Stimulated activated CD8-positive, alpha-beta memory T cell treated with anti-CD3 and anti-CD28 coated beads, Interleukin-12 subunit alpha, Interleukin-12 subunit beta, amount 100 ng/mL, for 24 hours (primary cell): Measurements from ENCODE around the gene LTB4R.

Source experiments
- DNase-seq: peaks from one replicate; pipeline ENCODE4 v3.0.0-alpha.2; 2020; ENCODE audit errors: extremely low read depth

LTB4R gene, protein sequence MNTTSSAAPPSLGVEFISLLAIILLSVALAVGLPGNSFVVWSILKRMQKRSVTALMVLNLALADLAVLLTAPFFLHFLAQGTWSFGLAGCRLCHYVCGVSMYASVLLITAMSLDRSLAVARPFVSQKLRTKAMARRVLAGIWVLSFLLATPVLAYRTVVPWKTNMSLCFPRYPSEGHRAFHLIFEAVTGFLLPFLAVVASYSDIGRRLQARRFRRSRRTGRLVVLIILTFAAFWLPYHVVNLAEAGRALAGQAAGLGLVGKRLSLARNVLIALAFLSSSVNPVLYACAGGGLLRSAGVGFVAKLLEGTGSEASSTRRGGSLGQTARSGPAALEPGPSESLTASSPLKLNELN

DNA sequence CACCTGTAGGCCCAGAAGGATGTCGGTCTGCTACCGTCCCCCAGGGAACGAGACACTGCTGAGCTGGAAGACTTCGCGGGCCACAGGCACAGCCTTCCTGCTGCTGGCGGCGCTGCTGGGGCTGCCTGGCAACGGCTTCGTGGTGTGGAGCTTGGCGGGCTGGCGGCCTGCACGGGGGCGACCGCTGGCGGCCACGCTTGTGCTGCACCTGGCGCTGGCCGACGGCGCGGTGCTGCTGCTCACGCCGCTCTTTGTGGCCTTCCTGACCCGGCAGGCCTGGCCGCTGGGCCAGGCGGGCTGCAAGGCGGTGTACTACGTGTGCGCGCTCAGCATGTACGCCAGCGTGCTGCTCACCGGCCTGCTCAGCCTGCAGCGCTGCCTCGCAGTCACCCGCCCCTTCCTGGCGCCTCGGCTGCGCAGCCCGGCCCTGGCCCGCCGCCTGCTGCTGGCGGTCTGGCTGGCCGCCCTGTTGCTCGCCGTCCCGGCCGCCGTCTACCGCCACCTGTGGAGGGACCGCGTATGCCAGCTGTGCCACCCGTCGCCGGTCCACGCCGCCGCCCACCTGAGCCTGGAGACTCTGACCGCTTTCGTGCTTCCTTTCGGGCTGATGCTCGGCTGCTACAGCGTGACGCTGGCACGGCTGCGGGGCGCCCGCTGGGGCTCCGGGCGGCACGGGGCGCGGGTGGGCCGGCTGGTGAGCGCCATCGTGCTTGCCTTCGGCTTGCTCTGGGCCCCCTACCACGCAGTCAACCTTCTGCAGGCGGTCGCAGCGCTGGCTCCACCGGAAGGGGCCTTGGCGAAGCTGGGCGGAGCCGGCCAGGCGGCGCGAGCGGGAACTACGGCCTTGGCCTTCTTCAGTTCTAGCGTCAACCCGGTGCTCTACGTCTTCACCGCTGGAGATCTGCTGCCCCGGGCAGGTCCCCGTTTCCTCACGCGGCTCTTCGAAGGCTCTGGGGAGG is at the start of gene LTB4R:
TSS of gene LTB4R (plus strand) at position 857 of the 959 bp plus-strand sequence. CDS start 4,150 bp downstream, outside the sequence.
- DNase-seq, result no peak

- DNase-seq, result no peak
Measured at GRCh38 chr14:24261969-24262327, 49.4 kb upstream of the LTB4R start.

DNA sequence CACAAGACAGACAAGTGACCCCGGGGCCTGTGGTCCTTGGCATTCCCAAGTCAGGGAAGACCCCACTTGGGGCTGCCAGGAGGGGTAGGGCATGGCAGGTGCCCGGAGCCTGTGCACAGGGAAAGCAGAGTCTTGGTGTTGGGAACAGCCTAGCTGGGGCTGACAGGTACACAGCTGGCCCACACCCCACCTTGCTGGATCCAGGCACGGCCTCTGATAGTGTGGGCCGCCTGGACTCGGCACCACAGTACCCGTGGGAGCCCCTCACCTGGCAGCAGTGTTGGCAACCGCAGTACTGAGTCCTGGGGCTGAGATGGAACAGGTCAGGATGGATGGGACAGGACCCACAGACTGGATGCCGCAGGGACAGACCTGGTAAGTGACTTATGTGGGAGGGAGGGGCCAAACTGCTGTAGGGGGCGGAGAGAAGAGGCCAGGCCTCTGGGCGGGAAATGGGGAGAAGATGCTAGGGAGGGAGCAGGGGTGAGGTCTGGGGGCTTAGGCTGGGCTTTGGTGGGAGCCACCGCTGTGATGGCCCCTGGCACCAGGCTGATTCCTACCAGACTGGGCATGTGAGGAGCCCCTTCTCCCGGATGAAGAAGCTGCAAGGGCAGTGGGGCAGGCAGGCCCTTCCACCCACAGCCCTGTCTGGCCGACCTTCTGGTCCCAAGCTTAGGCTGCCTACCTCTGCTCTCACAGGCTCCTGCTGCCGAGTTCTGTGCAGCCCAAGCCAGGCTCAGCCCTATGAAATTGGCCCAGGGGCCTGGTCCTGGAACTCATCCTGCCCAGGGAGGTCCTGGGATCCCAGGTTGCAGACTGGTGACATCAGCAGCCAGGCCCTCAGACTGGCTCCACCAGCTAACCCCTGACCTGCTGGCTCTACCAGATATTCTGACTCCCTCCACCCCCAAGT is 48.2 kb upstream of the LTB4R start, which contains the start of gene TGM1:
TSS of gene TGM1 (minus strand) at position 357 of the 913 bp plus-strand sequence. CDS start 825 bp downstream, outside the sequence.
- DNase-seq, result no peak

DNA sequence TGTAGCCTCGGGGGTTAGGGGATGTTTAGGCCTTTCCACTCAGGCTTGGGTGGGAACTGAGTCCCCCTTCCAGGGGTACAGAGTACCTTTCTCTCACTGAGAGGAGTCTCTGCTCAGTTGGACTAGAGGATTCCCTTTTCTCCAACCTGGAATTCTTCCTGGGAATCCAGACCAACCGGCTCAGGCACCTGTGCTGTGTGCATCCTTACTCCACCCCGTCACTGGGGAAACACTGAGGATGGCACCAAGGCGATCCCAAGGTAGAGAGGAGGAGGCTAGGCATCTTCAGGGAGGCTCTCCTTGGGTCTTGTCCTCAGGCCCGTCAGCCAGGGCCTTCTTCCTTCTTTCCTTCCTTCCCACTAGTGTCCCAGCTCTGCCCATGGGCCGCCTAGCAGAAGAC is 47.5 kb upstream of the LTB4R start:
- no peak for DNase-seq

- no peak for DNase-seq
Measured at GRCh38 chr14:24264298-24264697, 47.0 kb upstream of the LTB4R start.

- no peak for DNase-seq
Measured at GRCh38 chr14:24266344-24267244, 44.7 kb upstream of the LTB4R start.

DNA sequence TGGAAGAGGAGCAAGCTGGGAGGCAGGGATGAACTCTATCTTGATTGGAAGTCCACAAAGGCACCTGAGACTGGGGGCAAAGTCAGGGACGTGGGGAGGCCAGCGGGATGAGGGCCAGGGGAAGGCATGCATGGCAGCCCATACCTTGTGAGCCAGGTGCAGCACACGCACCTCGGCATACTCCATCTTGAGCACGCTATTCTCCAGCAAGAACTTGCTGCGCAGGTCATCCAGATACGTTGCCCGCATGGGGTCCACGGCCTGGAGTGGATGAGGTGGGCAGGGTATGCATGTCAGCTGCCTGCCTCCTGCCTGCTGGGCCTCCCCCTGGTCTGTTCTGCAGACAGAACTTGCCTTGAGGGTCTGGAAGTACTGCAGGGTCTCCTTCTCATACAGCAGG is 43.8 kb upstream of the LTB4R start:
- DNase-seq, result no peak

GRCh38 chr14:24268225-24268624 is 43.1 kb upstream of the LTB4R start:
- DNase-seq, result no peak

- DNase-seq, result no peak
Measured at GRCh38 chr14:24269368-24269767, 41.9 kb upstream of the LTB4R start.

- no peak for DNase-seq
Measured at GRCh38 chr14:24269910-24270536, 41.3 kb upstream of the LTB4R start.

DNA sequence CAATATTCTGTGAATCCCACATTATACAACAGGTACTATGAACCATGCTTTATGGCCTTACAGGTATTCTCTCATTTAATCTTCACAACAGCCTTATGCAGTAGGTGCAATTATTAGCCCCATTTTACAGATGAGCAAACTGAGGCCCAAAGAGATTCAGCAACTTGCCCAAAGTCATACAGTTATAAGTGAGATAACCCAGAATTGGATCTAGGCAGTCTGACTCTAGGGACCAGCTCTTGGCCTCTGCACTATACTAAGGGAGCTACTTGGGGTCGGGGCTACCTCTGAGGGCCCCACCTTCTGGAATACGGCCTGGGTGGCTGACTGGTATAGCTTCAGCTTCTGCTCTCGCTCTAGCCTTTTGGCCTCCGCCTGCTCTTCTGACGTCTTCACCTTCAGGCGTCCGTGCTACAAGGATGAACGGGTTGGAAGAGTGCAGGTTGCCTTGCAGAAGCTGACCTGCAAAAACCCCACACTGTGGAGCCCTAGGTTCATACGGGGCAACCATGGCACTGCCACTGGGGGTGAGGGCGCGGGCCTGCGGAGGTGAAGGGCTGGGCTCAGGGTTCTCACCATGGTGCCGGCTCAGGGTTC is 40.7 kb upstream of the LTB4R start:
- DNase-seq, result no peak

- DNase-seq, result peak; percentile 72
Measured at GRCh38 chr14:24271134-24271833, 40.0 kb upstream of the LTB4R start, which contains the start of gene RABGGTA. TSS of gene RABGGTA (minus strand) at chr14:24271597. CDS start at chr14:24271115, 482 bp downstream.

DNA sequence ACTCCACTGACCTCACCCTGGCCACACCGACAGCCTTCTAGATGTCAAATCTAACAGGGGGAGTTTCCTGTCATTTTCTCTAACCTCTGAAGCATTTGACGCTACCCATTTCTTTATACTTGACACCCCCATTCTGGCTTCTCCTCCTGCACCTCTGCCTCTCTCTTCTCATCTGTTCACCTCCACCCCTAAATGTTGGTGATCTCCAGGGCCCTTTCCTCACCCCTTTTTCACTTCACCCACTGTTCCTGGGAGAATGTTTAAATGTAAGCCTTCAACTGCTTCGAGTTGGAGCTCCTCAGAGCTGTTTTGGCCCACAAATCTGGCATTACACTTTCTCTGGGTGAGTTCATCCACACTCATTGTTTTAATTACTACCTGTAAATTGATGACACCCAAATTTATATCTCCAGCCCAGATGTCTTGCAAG is 39.5 kb upstream of the LTB4R start:
- DNase-seq, result no peak

GRCh38 chr14:24272467-24272866 is 38.8 kb upstream of the LTB4R start:
- DNase-seq, result no peak

GRCh38 chr14:24273422-24273998 is 37.8 kb upstream of the LTB4R start:
- no peak for DNase-seq

GRCh38 chr14:24274101-24274543 is 37.2 kb upstream of the LTB4R start:
- no peak for DNase-seq

DNA sequence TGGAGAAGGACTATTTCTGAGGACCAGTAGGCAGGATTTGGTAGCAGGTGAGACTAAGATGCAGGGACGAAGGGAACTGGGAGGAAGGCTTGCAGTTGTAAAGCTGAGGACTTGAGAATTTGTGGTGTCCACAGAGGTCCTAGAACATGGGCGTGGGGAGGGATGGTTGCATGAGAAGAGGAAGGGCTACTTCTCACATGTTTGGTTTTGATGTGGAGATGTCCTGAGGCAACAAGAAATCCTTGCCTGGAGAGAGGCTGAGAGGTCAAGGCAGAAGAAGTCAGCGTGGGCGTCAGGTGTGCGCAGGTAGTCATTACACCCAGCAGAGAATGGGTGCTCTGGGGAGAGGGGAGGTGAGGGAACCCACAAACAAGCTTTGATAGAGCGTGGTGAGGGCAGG is 34.2 kb upstream of the LTB4R start:
- no peak for DNase-seq

DNA sequence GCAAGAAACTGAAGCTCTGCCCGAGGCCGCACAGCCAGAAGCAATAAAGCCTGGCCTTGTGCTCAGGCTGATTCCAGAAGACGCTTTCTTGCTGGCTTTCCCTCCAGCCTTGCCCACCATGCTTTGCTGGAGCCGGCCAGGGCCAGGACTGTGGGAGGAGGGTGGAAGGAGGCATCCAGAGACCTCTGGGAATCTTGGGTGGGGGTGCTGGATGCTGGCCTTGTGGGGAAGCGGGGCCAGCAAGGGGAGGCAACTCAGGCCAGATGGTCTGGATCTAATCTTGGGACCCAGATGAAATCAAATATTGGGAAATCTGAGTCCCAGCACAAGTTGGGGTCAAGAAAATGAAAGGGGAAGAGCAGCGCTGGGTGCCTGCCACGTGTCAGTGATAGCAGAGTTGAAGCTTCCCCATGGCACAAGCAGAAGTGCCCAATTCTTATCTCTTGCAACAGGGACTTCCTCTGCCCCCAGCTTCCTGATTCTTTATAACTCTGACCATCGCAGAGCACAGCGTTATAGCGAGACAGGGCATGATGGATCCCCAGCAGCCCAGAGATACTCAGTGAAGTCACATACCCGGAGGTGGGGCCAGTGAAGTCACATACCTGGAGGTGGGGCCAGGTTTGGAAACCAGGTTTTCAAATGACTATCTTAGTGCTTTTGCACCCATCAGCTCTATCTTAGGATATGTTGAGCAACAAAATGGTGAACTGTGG is 33.5 kb upstream of the LTB4R start:
- no peak for DNase-seq
